HepG2 (cell line): Measurements from ENCODE around the gene NRG3.

ENCODE experiments used
- ATF3 ChIP-seq: sonication (generic); formaldehyde crosslinking; IDR thresholded peaks from 2 replicates; pipeline ENCODE4 v1.4.0; 2020; ENCODE audit warnings: missing genetic modification reagents
- BHLHE40 ChIP-seq: IDR thresholded peaks from 2 replicates; pipeline ENCODE4 v1.6.1; 2011; ENCODE audit warnings: low read length, improper control_type of control experiment
- CEBPG ChIP-seq: IDR thresholded peaks from 2 replicates; pipeline ENCODE4 v1.6.1; 2016
- CTCF ChIP-seq: sonication (generic); formaldehyde crosslinking; IDR thresholded peaks from 2 replicates; pipeline ENCODE4 v1.5.0; 2020; ENCODE audit warnings: mild to moderate bottlenecking, missing genetic modification reagents, moderate library complexity
- FOSL1 ChIP-seq: sonication (generic); formaldehyde crosslinking; IDR thresholded peaks from 2 replicates; pipeline ENCODE4 v1.9.0; 2021; ENCODE audit warnings: missing genetic modification reagents, borderline replicate concordance
- PHF8 ChIP-seq: sonication (generic); formaldehyde crosslinking; IDR thresholded peaks from 2 replicates; pipeline ENCODE4 v1.5.0; 2020; ENCODE audit warnings: missing genetic modification reagents
- TCF12 ChIP-seq, 2 experiments: fragments of 450-650 bp in 1 of 2; sonication (generic) in 1 of 2; formaldehyde crosslinking in 1 of 2; IDR thresholded peaks; 2 replicates each; pipeline versions ENCODE4 v1.6.1 to v1.8.0; 2017 to 2022; ENCODE audit warnings: antibody characterized with exemption in 1 of 2, mild to moderate bottlenecking in 1 of 2, missing genetic modification reagents in 1 of 2, moderate library complexity in 1 of 2
- TRIM24 ChIP-seq: sonication (generic); formaldehyde crosslinking; IDR thresholded peaks from 2 replicates; pipeline ENCODE4 v1.8.0; 2022; ENCODE audit warnings: mild to moderate bottlenecking, missing genetic modification reagents
- ZBTB43 ChIP-seq: sonication (generic); formaldehyde crosslinking; conservative IDR thresholded peaks from 2 replicates; pipeline ENCODE4 v1.4.0; 2020; ENCODE audit warnings: missing genetic modification reagents
- ZNF629 ChIP-seq: sonication (generic); formaldehyde crosslinking; conservative IDR thresholded peaks from 2 replicates; pipeline ENCODE4 v1.5.0; 2020; ENCODE audit warnings: missing genetic modification reagents
- TF ChIP-seq, protein P1 (sequence below): sonication (generic); formaldehyde crosslinking; IDR thresholded peaks from 2 replicates; pipeline ENCODE4 v1.4.0; 2020; ENCODE audit warnings: missing genetic modification reagents

DNA sequence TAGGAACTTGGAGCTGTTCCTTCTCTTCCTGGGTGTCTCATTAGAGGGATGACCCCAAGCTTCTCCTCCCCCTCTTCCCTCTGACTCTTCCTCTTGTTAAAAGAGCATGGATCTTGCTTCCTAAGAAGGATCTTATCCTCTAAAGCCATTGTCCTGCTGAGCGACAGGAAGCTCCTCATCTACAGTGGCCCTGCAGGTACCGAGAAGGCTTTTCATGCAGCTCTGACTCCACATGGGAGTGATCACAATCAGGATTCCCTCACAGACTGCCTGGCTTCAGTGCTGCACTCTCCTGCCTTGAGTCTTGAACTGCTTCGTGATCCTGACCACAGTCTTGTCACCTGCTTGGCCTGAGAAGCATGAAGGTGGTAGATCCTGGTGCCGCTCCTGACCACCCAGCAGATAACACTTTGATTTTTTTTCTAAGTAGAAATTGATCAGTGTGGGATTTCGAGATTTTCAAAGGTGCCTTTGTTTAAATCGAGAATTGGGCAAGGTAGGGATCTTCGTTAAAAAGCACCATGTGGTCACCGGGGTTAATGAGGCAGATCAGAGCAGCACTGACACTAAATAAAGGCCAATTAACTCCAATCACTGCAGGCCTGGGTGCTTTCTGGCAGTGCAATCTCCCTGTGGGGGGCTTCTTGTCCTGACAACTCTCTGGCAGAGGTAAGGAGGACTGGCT lies 376.4 kb downstream of the NRG3 start:
- no peak for TF ChIP-seq CTCF
- no peak for TF ChIP-seq ZNF629 (CRISPR knock-in tag)
- no peak for TF ChIP-seq CEBPG
- no peak for TF ChIP-seq TRIM24 (CRISPR knock-in tag)
- no peak for TF ChIP-seq PHF8
- TF ChIP-seq, protein P1, sequence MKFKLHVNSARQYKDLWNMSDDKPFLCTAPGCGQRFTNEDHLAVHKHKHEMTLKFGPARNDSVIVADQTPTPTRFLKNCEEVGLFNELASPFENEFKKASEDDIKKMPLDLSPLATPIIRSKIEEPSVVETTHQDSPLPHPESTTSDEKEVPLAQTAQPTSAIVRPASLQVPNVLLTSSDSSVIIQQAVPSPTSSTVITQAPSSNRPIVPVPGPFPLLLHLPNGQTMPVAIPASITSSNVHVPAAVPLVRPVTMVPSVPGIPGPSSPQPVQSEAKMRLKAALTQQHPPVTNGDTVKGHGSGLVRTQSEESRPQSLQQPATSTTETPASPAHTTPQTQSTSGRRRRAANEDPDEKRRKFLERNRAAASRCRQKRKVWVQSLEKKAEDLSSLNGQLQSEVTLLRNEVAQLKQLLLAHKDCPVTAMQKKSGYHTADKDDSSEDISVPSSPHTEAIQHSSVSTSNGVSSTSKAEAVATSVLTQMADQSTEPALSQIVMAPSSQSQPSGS (CRISPR knock-in tag), result no peak
- TF ChIP-seq TCF12 (IDR thresholded peaks at IDR 0.05), result no peak
- no peak for TF ChIP-seq TCF12 (CRISPR knock-in tag; IDR thresholded peaks at IDR 0.05)
- no peak for TF ChIP-seq BHLHE40
- TF ChIP-seq ZBTB43 (CRISPR knock-in tag), result no peak
- TF ChIP-seq ATF3 (CRISPR knock-in tag), result no peak
- TF ChIP-seq FOSL1 (CRISPR knock-in tag), result no peak
